ENCODE results near the gene MRPS5.
"Not testable (repeated sequence)": the region's sequence is repeated elsewhere in the genome, so short reads cannot be mapped to it uniquely, and the experiment has no call there.

The MRPS5 gene

GRCh38 chr2:95044601-95045000 lies 77.0 kb downstream of the MRPS5 start:
- no peak for DNase-seq

- peak; percentile 86 for DNase-seq
Measured at GRCh38 chr2:95043300-95044093, 78.1 kb downstream of the MRPS5 start.

DNA sequence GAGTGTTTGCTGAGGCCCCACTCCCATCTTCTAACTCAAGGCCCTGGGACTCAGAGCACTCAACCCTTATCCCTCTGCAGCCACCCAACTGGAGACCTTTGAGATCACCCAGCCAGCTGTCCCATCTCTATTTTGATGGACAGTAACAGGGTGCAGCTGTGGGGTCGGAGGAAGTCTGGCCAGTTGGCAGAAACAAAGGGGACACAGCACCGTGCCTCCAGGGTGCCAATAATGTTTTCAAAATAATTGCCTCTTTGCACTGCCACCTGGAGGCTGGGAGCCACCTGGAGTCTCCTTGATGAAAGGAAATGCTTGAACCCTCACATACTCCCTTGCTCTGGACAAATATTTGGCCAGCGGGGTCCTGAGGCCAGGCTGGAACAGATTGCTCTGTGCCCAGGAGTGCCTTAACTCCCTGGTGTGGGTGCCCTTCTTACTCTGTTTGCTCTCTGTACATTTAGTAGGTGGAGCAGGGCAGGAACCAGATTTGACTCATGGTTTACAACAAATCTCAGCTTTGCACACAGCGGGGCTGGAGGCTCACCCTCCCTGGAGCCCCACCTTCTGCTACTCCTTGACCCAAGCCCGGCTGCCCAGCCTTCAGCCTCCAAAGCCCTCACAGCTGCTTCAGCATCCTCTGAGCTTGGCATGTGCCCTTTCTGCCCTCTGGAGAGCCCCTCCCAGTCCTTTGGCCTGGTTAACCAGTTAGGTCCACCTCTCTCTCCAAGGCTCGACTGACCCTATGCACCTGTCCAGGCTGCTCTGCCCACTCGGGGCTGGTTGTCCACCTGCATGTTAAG lies 78.9 kb downstream of the MRPS5 start:
- DNase-seq, result no peak

GRCh38 chr2:95041824-95042442 lies 79.7 kb downstream of the MRPS5 start:
- no peak for DNase-seq

DNA sequence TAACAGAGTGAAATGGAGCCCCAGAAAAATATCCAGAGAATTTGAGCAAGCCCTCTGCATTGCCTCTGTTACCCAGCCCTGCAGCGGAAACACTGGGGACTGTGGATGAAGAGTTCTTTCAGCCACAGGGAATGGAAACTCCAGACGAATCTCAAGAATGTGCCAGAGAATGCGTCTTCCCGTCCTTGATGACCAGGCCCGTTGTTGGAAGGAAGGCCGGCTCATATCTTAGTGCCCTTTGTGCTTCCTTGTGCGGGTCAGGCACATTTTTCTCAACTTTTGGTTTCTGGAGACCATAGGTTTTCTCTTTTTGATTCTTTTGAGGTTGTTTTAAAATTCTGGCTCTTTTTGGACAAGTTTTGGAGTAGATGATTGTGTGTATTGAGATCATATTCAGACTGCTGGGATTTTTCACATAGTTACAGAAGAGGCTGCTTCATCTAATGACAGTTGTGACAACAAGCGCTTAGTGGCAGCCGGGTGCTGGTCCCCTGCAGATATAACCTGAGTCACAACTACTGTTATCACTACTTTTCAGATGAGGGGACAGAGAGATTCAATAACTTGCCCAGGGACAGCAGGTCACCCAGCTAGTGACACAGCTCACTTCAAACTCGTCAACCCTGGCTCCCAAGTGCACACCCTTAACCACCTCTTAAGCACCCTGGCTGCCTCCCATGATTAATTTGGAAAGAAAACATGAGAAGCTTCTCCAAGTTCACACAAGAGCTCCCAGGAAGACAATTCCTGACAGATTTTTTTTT lies 80.4 kb downstream of the MRPS5 start:
- no peak for DNase-seq

DNA sequence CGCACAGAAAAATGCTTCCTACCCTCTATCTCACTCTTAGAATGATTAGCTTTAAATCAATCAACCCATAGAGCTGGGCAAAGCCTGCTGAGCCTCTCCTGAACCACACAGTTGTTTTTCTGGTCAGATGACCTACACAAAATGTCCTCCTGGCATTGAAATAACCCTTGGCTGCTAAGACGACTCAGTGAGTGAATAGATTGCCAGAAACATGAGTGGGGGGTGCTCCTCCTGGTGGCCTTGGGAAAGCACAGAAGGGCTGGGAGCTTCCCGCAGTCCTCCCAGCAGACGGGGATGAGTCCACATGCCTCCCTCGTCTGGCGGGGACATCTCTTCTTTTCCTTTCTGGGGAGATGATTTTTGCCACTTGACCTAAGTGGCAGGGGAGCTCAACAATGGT lies 81.2 kb downstream of the MRPS5 start:
- DNase-seq, result no peak

GRCh38 chr2:95039978-95040377 lies 81.6 kb downstream of the MRPS5 start:
- no peak for DNase-seq

DNA sequence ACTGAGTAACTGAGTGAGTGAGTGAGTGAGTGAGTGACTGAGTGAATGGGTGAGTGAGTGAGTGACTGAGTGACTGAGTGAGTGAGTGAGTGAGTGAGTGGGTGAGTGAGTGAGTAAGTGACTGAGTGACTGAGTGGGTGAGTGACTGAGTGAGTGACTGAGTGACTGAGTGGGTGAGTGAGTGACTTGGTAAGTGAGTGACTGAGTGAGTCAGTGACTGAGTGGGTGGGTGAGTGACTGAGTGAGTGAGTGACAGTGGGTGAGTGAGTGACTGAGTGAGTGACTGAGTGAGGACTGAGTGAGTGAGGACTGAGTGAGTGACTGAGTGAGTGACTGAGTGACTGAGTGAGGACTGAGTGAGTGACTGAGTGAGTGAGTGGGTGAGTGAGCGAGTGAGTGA lies 82.2 kb downstream of the MRPS5 start:
- no peak for DNase-seq

- no peak for DNase-seq
Measured at GRCh38 chr2:95038635-95039298, 82.8 kb downstream of the MRPS5 start.

GRCh38 chr2:95037841-95038585 lies 83.6 kb downstream of the MRPS5 start:
- not testable (repeated sequence) for DNase-seq

DNA sequence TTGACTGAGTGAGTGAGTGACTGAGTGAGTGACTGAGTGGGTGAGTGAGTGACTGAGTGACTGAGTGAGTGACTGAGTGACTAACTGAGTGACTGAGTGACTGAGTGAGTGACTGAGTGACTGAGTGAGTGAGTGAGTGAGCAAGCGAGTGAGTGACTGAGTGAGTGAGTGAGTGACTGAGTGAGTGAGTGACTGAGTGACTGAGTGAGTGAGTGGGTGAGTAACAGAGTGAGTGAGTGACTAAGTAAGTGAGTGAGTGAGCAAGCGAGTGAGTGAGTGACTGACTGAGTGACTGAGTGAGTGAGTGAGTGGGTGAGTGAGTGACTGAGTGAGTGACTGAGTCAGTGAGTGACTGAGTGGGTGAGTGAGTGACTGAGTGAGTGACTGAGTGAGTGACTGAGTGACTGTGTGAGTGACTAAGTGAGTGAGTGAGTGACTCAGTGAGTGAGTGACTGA lies 84.2 kb downstream of the MRPS5 start:
- no peak for DNase-seq

DNA sequence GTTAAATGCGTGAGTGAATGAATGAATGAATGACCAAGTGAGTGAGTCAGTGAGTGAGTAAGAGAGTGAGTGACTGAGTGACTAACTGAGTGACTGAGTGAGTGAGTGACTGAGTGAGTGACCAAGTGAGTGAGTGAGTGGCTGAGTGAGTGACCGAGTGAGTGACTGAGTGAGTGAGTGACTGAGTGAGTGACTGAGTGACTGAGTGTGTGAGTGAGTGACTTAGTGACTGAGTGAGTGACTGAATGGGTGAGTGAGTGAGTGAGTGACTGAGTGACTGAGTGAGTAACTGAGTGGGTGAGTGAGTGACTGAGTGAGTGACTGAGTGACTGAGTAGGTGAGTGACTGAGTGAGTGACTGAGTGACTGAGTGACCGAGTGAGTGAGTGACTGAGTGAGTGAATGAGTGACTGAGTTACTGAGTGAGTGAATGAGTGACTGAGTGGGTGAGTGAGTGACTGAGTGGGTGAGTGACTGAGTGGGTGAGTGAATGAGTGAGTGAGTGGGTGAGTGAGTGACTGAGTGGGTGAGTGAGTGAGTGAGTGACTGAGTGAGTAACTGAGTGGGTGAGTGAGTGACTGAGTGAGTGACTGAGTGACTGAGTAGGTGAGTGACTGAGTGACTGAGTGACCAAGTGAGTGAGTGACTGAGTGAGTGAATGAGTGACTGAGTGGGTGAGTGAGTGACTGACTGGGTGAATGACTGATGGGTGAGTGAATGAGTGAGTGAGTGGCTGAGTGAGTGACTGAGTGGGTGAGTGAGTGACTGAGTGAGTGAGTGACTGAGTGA lies 84.8 kb downstream of the MRPS5 start:
- DNase-seq, result no peak
